ENCODE data around the gene DHDH. TPM values are rescaled to one million over a fixed set of nuclear protein-coding genes. Genes with fewer than 3 reads are reported as not detected.
A peak's percentile ranks its signal among the peaks of the same experiment; 100 is the strongest.
"Not testable (repeated sequence)": the region's sequence is repeated elsewhere in the genome, so short reads cannot be mapped to it uniquely, and the experiment has no call there.

The DHDH gene
- total RNA-seq, 3 donors from 2014 or later (not counting 1 experiment from before 2014, with no cell fraction given), result not detected

DNA sequence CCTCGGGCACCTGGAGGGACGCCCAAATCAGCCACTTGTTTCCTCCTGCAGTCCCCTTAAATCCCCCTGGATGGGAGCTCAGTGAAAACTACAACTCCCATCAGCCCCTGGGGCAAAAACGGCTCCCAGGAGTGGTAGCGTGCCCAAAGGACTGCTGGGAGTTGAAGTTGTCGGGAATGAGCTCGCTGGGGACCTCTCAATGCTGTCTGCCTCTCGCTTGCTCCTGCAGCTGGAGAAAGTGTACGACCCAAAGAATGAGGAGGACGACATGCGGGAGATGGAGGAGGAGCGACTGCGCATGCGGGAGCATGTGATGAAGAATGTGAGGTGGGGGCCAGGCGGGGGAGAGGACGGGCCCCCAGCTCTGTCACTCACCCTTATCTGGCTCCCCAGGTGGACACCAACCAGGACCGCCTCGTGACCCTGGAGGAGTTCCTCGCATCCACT lies 14.7 kb upstream of the DHDH start:
- DNase-seq, result peak in 1 of 2 donors; percentile 43
- intact Hi-C loops (cut with micrococcal nuclease), result no loop called here
- Histone ChIP-seq H3K36me3 (ENCODE audit: control insufficient read depth, insufficient read depth, low read length) (peaks cover 34% of the 10 kb centered on the region), H3K27me3 (ENCODE audit: control insufficient read depth, insufficient read depth, low read length) (no peaks in the 10 kb centered on the region), H3K27ac (ENCODE audit: low read length) (no peak overlapping the region), H3K4me1 (ENCODE audit: control insufficient read depth, insufficient read depth, low read length) (no peaks in the 10 kb centered on the region), H3K9me3 (ENCODE audit: control insufficient read depth, insufficient read depth, low read length) (no peaks in the 10 kb centered on the region), H3K4me3 (ENCODE audit: low read length) (no peak overlapping the region)
- Mint-ChIP-seq H3K9me3 (no peaks in the 10 kb centered on the region), H3K36me3 (no peaks in the 10 kb centered on the region), H3K4me1 (peaks cover 5 to 7% of the 10 kb centered on the region in 2 donors), H3K27me3 (ENCODE audit: low read depth in 2 of 2) (no peaks in the 10 kb centered on the region), H3K4me3 (no peak overlapping the region), H3K27ac (peak overlapping the region in 1 of 2 donors; percentile 45)
- WGBS (ENCODE audit: insufficient coverage), result 95% methylated on average over 18 of the region's 18 CpGs
- ATAC-seq, result peak in 2 of 3 donors; percentile 57 to 80
- TF ChIP-seq CTCF (IDR thresholded peaks at IDR 0.05), result no peak

- ATAC-seq; H3K27ac Mint-ChIP-seq; H3K4me1 Mint-ChIP-seq; DNase-seq; H3K9me3 ChIP-seq (ENCODE audit: control insufficient read depth, insufficient read depth, low read length); H3K27me3 ChIP-seq (ENCODE audit: control insufficient read depth, insufficient read depth, low read length); H3K27ac ChIP-seq (ENCODE audit: low read length); H3K9me3 Mint-ChIP-seq; H3K4me3 ChIP-seq (ENCODE audit: low read length); H3K4me3 Mint-ChIP-seq; H3K4me1 ChIP-seq (ENCODE audit: control insufficient read depth, insufficient read depth, low read length); intact Hi-C loops (cut with micrococcal nuclease); H3K36me3 Mint-ChIP-seq; H3K27me3 Mint-ChIP-seq (ENCODE audit: low read depth in 2 of 2): not testable (repeated sequence)
- H3K36me3 ChIP-seq (ENCODE audit: control insufficient read depth, insufficient read depth, low read length), result peaks cover 33% of the 10 kb centered on the region
- WGBS (ENCODE audit: insufficient coverage), result 98% methylated on average over 6 of the region's 8 CpGs
These were observed 14.2 kb upstream of the DHDH start for GRCh38 chr19:48919271-48919670.

- H3K36me3 Mint-ChIP-seq, result no peaks in the 10 kb centered on the region
- peaks cover 26% of the 10 kb centered on the region for H3K36me3 ChIP-seq (ENCODE audit: control insufficient read depth, insufficient read depth, low read length)
- WGBS (ENCODE audit: insufficient coverage), result 88% methylated on average over 10 of the region's 10 CpGs
- TF ChIP-seq CTCF (IDR thresholded peaks at IDR 0.05), result no peak
- H3K27ac Mint-ChIP-seq, result no peak overlapping the region
- H3K4me3 ChIP-seq (ENCODE audit: low read length), result no peak overlapping the region
- no peaks in the 10 kb centered on the region for H3K9me3 Mint-ChIP-seq
- H3K27me3 ChIP-seq (ENCODE audit: control insufficient read depth, insufficient read depth, low read length), result no peaks in the 10 kb centered on the region
- DNase-seq (no peak), ATAC-seq (no peak)
- peaks cover 5 to 7% of the 10 kb centered on the region in 2 donors for H3K4me1 Mint-ChIP-seq
- no peaks in the 10 kb centered on the region for H3K4me1 ChIP-seq (ENCODE audit: control insufficient read depth, insufficient read depth, low read length)
- H3K9me3 ChIP-seq (ENCODE audit: control insufficient read depth, insufficient read depth, low read length), result no peaks in the 10 kb centered on the region
- intact Hi-C loops (cut with micrococcal nuclease), result no loop called here
- H3K27me3 Mint-ChIP-seq (ENCODE audit: low read depth in 2 of 2), result no peaks in the 10 kb centered on the region
- H3K27ac ChIP-seq (ENCODE audit: low read length), result no peak overlapping the region
- no peak overlapping the region for H3K4me3 Mint-ChIP-seq
These were observed 12.6 kb upstream of the DHDH start for GRCh38 chr19:48920949-48921348.

GRCh38 chr19:48921721-48922500 lies 11.6 kb upstream of the DHDH start:
- H3K27ac Mint-ChIP-seq, result no peak overlapping the region
- Histone ChIP-seq H3K27ac (ENCODE audit: low read length) (no peak overlapping the region), H3K4me1 (ENCODE audit: control insufficient read depth, insufficient read depth, low read length) (no peaks in the 10 kb centered on the region), H3K36me3 (ENCODE audit: control insufficient read depth, insufficient read depth, low read length) (peaks cover 25% of the 10 kb centered on the region), H3K4me3 (ENCODE audit: low read length) (no peak overlapping the region), H3K9me3 (ENCODE audit: control insufficient read depth, insufficient read depth, low read length) (no peaks in the 10 kb centered on the region), H3K27me3 (ENCODE audit: control insufficient read depth, insufficient read depth, low read length) (no peaks in the 10 kb centered on the region)
- no peak for ATAC-seq
- H3K4me1 Mint-ChIP-seq, result peaks cover 5 to 7% of the 10 kb centered on the region in 2 donors
- TF ChIP-seq CTCF (IDR thresholded peaks at IDR 0.05), result no peak
- intact Hi-C loops (cut with micrococcal nuclease), result no loop called here
- WGBS (ENCODE audit: insufficient coverage), result 96% methylated on average over 11 of the region's 12 CpGs
- DNase-seq, result no peak
- no peaks in the 10 kb centered on the region for H3K36me3 Mint-ChIP-seq
- no peak overlapping the region for H3K4me3 Mint-ChIP-seq
- H3K9me3 Mint-ChIP-seq, result no peaks in the 10 kb centered on the region
- H3K27me3 Mint-ChIP-seq (ENCODE audit: low read depth in 2 of 2), result no peaks in the 10 kb centered on the region
